Measurements from ENCODE around the gene OR3A3. TPM values are rescaled to one million over a fixed set of nuclear protein-coding genes. Genes with fewer than 3 reads are reported as not detected.

OR3A3 gene
- total and polyA plus RNA-seq, 9 donors, result not detected

DNA sequence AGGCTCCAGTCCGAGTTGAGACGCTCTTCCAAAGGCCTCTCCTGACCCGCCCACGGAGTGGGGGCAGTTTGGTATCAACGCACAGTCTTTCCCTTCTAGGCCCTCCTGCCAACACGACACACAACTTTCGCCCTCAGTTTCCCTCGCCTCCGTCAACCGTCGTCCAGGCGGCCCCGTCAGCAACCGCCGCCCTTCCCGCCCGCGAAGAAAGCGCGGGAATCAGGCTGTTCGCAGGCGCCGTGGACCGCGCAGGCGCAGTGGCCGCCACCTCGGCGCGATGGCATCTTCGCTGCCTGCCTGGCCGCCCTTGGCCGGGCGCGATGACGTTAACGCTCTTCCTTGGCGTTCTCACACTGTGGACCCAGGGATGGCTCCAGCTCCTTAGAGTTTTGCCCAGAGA, 60.4 kb downstream of the OR3A3 start, which contains the start of gene SPATA22:
Gene SPATA22, minus strand, starts transcription at position 221 of the 400 bp plus-strand sequence. CDS start 2,494 bp downstream, outside the sequence.
- WGBS, 3 donors, result 95 to 96% (median 96%) methylated on average over 38 of the region's 38 CpGs
- Histone ChIP-seq H3K4me1 (ENCODE audit: insufficient read depth) (peaks cover 1% of the 10 kb centered on the region), H3K9me3 (no peaks in the 10 kb centered on the region), H3K27ac (no peak within 1 kb of the TSS), H3K27me3 (no peaks in the 10 kb centered on the region), H3K4me3 (no peak within 1 kb of the TSS), H3K36me3 (no peaks in the 10 kb centered on the region)
- intact Hi-C loops (cut with DNase I), result no loop called here
- TF ChIP-seq CTCF (IDR thresholded peaks at IDR 0.05), result no peak
- no peak for TF ChIP-seq POLR2A (IDR thresholded peaks at IDR 0.05)
- no peak for TF ChIP-seq EP300 (IDR thresholded peaks at IDR 0.05)
- DNase-seq, result no peak

DNA sequence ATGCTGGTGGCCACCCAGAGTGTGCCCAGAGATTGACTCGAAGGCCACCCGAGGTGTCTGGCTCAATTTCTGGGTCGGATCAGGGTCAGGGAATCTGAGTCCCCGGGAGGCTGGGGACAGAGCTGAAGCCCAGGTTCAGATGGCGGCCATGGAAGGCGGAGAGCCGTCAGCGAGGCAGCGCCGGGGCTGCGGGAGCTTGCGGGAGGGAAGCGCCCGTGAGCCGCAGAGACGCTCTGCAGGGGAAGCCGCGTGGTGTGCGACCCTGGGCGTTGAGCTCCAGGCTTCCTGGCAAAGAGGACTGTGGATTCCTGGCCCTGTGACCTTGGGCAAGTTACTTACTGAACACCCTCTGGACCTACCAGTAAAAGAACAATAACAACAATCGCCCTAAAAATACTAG, 61.0 kb downstream of the OR3A3 start:
- H3K4me3 ChIP-seq, result no peak overlapping the region
- 90 to 93% (median 92%) methylated on average over 21 of the region's 21 CpGs for WGBS, 3 donors
- intact Hi-C loops (cut with DNase I), result no loop called here

More for the DNA sequence above, 61.0 kb downstream of the OR3A3 start:
- no peak for TF ChIP-seq EP300 (IDR thresholded peaks at IDR 0.05)
- TF ChIP-seq CTCF (IDR thresholded peaks at IDR 0.05), result no peak
- no peak for TF ChIP-seq POLR2A (IDR thresholded peaks at IDR 0.05)
- H3K27ac ChIP-seq, result no peak overlapping the region
- H3K9me3 ChIP-seq, result no peaks in the 10 kb centered on the region
- H3K4me1 ChIP-seq (ENCODE audit: insufficient read depth), result peaks cover 1% of the 10 kb centered on the region
- DNase-seq, result no peak
- no peaks in the 10 kb centered on the region for H3K27me3 ChIP-seq
- H3K36me3 ChIP-seq, result no peaks in the 10 kb centered on the region

Small RNAs within 50 kb of the gene (small RNA-seq; reads per million reads assigned to genes)
- gene OR1AC1P, result not detected

Other genes starting within 250 kb of the OR3A3 start
- not detected for gene OR1A2, start 213.9 kb upstream of the OR3A3 start, total RNA-seq
- not detected for gene OR1A2, start 213.9 kb upstream of the OR3A3 start, polyA plus RNA-seq
- gene OR1A1, start 203.7 kb upstream of the OR3A3 start, total RNA-seq, result not detected
- gene OR1A1, start 203.7 kb upstream of the OR3A3 start, polyA plus RNA-seq, result not detected
- under 1 TPM in 3 of 7 donors, not detected in 4; 0.20 to 0.37 (median 0.35) TPM for gene OR3A1, start 113.0 kb upstream of the OR3A3 start, total RNA-seq
- under 1 TPM in 1 of 2 donors, not detected in 1; 0.21 TPM for gene OR3A1, start 113.0 kb upstream of the OR3A3 start, polyA plus RNA-seq
- 1 to 10 TPM in 3 of 7 donors, under 1 TPM in 2, not detected in 2; 0.33 to 3.0 (median 1.5) TPM for gene OR3A2, start 25.1 kb upstream of the OR3A3 start, total RNA-seq
- gene OR3A2, start 25.1 kb upstream of the OR3A3 start, polyA plus RNA-seq, result under 1 TPM in 1 of 2 donors, not detected in 1; 0.41 TPM
- gene OR1E1, start 13.0 kb upstream of the OR3A3 start, total RNA-seq, result not detected
- gene OR1E1, start 13.0 kb upstream of the OR3A3 start, polyA plus RNA-seq, result not detected
- not detected for gene OR1E2, start 22.5 kb downstream of the OR3A3 start, total RNA-seq
- not detected for gene OR1E2, start 22.5 kb downstream of the OR3A3 start, polyA plus RNA-seq
- gene SPATA22, start 60.4 kb downstream of the OR3A3 start, total RNA-seq, result under 1 TPM in 2 of 7 donors, not detected in 5; 0.40 to 0.89 TPM
- gene SPATA22, start 60.4 kb downstream of the OR3A3 start, polyA plus RNA-seq, result under 1 TPM in 1 of 2 donors, not detected in 1; 0.30 TPM
- gene ASPA, start 64.6 kb downstream of the OR3A3 start, total RNA-seq, result 10 to 100 TPM in 1 of 7 donors, 1 to 10 TPM in 4, under 1 TPM in 2; 0.46 to 10.3 (median 2.9) TPM
- gene ASPA, start 64.6 kb downstream of the OR3A3 start, polyA plus RNA-seq, result 1 to 10 TPM; 1.9 to 7.7 TPM
- 1 to 10 TPM in 5 of 7 donors, under 1 TPM in 2; 0.12 to 5.8 (median 2.2) TPM for gene TRPV3, start 146.4 kb downstream of the OR3A3 start, total RNA-seq
- gene TRPV3, start 146.4 kb downstream of the OR3A3 start, polyA plus RNA-seq, result 1 to 10 TPM in 1 of 2 donors, under 1 TPM in 1; 0.85 to 1.3 TPM
- 10 to 100 TPM in 2 of 7 donors, 1 to 10 TPM in 5; 4.1 to 13.3 (median 6.5) TPM for gene TRPV1, start 198.0 kb downstream of the OR3A3 start, total RNA-seq
- gene TRPV1, start 198.0 kb downstream of the OR3A3 start, polyA plus RNA-seq, result 1 to 10 TPM; 3.4 to 6.7 TPM
- 10 to 100 TPM in 6 of 7 donors, 1 to 10 TPM in 1; 7.9 to 16.6 (median 14.0) TPM for gene SHPK, start 224.9 kb downstream of the OR3A3 start, total RNA-seq
- gene SHPK, start 224.9 kb downstream of the OR3A3 start, polyA plus RNA-seq, result 1 to 10 TPM; 6.6 to 9.1 TPM
- 10 to 100 TPM; 10.5 to 21.4 (median 14.5) TPM for gene CTNS, start 225.4 kb downstream of the OR3A3 start, total RNA-seq
- 10 to 100 TPM; 10.1 to 23.3 TPM for gene CTNS, start 225.4 kb downstream of the OR3A3 start, polyA plus RNA-seq